Natural killer cell (primary cell): ENCODE measurements around the gene PGPEP1. TPM values are rescaled to one million over a fixed set of nuclear protein-coding genes. Genes with fewer than 3 reads are reported as not detected.

Experiments used
- ATAC-seq, 3 donors: fragments of 150-1000 bp in 2 of 3; fragments of 200-7000 bp in 1 of 3; cut with Tn5 transposase; 1 replicate in 1 of 3; 2 replicates in 2 of 3; pipeline ENCODE4 v1.10.0; 2021; ENCODE audit warnings: mild to moderate bottlenecking in 2 of 3, moderate library complexity in 2 of 3
- DNase-seq, 2 donors: peaks; one replicate each; pipeline versions ENCODE4 v3.0.0 to v3.0.0-alpha.2; 2013 to 2021; ENCODE audit warnings: mixed read lengths in 1 of 2
- H3K27ac ChIP-seq: one replicate; pipeline ENCODE4 v1.5.1; 2013; ENCODE audit warnings: mild to moderate bottlenecking, low read length
- H3K27me3 ChIP-seq: one replicate; pipeline ENCODE4 v1.6.1; 2013; ENCODE audit warnings: low read length; ENCODE audit not compliant: control insufficient read depth, insufficient read depth
- H3K36me3 ChIP-seq: one replicate; pipeline ENCODE4 v1.6.1; 2013; ENCODE audit warnings: low read length; ENCODE audit not compliant: control insufficient read depth, insufficient read depth
- H3K4me1 ChIP-seq: one replicate; pipeline ENCODE4 v1.6.1; 2013; ENCODE audit warnings: low read length; ENCODE audit not compliant: control insufficient read depth, insufficient read depth
- H3K4me3 ChIP-seq: one replicate; pipeline ENCODE4 v1.5.1; 2013; ENCODE audit warnings: low read length
- H3K9me3 ChIP-seq: one replicate; pipeline ENCODE4 v1.6.1; 2013; ENCODE audit warnings: low read length; ENCODE audit not compliant: control insufficient read depth, insufficient read depth
- H3K27ac Mint-ChIP-seq, 2 donors: one replicate each; pipeline ENCODE4 v1.8.0; 2022; ENCODE audit warnings: mild to moderate bottlenecking in 2 of 2, mixed read lengths in 2 of 2, moderate library complexity in 1 of 2
- H3K27me3 Mint-ChIP-seq, 2 donors: one replicate each; pipeline ENCODE4 v1.8.0; 2022; ENCODE audit warnings: low read depth in 2 of 2, mixed read lengths in 2 of 2
- H3K36me3 Mint-ChIP-seq: one replicate; pipeline ENCODE4 v1.8.0; 2022; ENCODE audit warnings: mixed read lengths
- H3K4me1 Mint-ChIP-seq, 2 donors: one replicate each; pipeline ENCODE4 v1.8.0; 2022; ENCODE audit warnings: mixed read lengths in 2 of 2
- H3K4me3 Mint-ChIP-seq: one replicate; pipeline ENCODE4 v1.8.0; 2022; ENCODE audit warnings: mild to moderate bottlenecking, moderate library complexity, mixed read lengths
- H3K9me3 Mint-ChIP-seq, 2 donors: one replicate each; pipeline ENCODE4 v1.8.0; 2022; ENCODE audit warnings: mixed read lengths in 2 of 2
- WGBS: methylation state at CpG from one replicate; pipeline ENCODE4 v1.1.7; 2013; ENCODE audit warnings: missing lambda C conversion rate; ENCODE audit not compliant: insufficient coverage; 5-methylcytosine and 5-hydroxymethylcytosine counted together
- intact Hi-C: fragments of 100-400 bp; cut with micrococcal nuclease; formaldehyde crosslinking; loops from one replicate; pipeline ENCODE4 v1.14.2; 2022
- total RNA-seq, 4 donors: library from RNA; stranded (reverse); fragments of 120-200 nt in 1 of 4; gene quantifications; one replicate each; pipeline versions ENCODE4 v1.2.3 to v1.2.4, GENCODE V29; 2013 to 2022
- TF ChIP-seq, protein P1 (sequence below): fragments of 200-600 bp; IDR thresholded peaks from one replicate; pipeline ENCODE4 v1.8.0; 2022; ENCODE audit warnings: antibody characterized with exemption

The PGPEP1 gene
- total RNA-seq, 3 donors from 2014 or later (not counting 1 experiment from before 2014, with no cell fraction given): 69.1 to 73.3 (median 71.0) TPM

DNA sequence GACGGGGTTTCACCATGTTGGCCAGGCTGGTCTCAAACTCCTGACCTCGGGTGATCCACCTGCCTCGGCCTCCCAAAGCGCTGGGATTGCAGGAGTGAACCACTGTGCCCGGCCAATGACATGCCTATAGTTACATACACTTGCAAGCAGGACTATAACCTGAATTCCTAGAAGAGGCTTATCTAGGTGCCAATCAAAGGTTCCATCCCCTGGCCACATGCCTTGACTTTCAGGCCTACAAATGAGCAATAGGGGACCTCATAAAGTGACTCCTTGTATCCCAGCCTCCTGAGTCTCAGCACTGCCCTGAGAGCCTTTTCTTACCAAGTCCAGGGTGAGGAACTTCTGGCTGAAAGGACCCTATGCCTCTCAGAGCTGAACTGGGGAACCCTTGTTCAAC, 13.6 kb upstream of the PGPEP1 start:
- no peak overlapping the region for H3K27ac Mint-ChIP-seq
- no peaks in the 10 kb centered on the region for H3K27me3 Mint-ChIP-seq
- DNase-seq: no peak
- H3K27ac ChIP-seq: no peak overlapping the region
- no peak for ATAC-seq
- H3K36me3 Mint-ChIP-seq: no peaks in the 10 kb centered on the region
- H3K27me3 ChIP-seq: no peaks in the 10 kb centered on the region
- H3K4me1 ChIP-seq: peaks cover 33% of the 10 kb centered on the region
- no peaks in the 10 kb centered on the region for H3K9me3 ChIP-seq
- intact Hi-C loops: no loop called here
- WGBS: 91% methylated on average over 4 of the region's 5 CpGs
- H3K4me3 Mint-ChIP-seq: no peak overlapping the region
- no peaks in the 10 kb centered on the region for H3K36me3 ChIP-seq
- no peak overlapping the region for H3K4me3 ChIP-seq
- TF ChIP-seq, protein P1, sequence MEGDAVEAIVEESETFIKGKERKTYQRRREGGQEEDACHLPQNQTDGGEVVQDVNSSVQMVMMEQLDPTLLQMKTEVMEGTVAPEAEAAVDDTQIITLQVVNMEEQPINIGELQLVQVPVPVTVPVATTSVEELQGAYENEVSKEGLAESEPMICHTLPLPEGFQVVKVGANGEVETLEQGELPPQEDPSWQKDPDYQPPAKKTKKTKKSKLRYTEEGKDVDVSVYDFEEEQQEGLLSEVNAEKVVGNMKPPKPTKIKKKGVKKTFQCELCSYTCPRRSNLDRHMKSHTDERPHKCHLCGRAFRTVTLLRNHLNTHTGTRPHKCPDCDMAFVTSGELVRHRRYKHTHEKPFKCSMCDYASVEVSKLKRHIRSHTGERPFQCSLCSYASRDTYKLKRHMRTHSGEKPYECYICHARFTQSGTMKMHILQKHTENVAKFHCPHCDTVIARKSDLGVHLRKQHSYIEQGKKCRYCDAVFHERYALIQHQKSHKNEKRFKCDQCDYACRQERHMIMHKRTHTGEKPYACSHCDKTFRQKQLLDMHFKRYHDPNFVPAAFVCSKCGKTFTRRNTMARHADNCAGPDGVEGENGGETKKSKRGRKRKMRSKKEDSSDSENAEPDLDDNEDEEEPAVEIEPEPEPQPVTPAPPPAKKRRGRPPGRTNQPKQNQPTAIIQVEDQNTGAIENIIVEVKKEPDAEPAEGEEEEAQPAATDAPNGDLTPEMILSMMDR: no peak
- no peaks in the 10 kb centered on the region for H3K9me3 Mint-ChIP-seq
- peaks cover 31% of the 10 kb centered on the region in 2 donors for H3K4me1 Mint-ChIP-seq

GRCh38 chr19:18328340-18329034, 11.9 kb upstream of the PGPEP1 start:
- Histone ChIP-seq H3K9me3 (no peaks in the 10 kb centered on the region), H3K4me1 (peaks cover 20% of the 10 kb centered on the region), H3K27me3 (no peaks in the 10 kb centered on the region), H3K27ac (no peak overlapping the region), H3K36me3 (no peaks in the 10 kb centered on the region), H3K4me3 (no peak overlapping the region)
- peaks cover 15% of the 10 kb centered on the region in 2 donors for H3K4me1 Mint-ChIP-seq
- peak overlapping the region; percentile 38 to 52 for H3K27ac Mint-ChIP-seq
- H3K27me3 Mint-ChIP-seq: no peaks in the 10 kb centered on the region
- DNase-seq: peak; percentile 78 to 94
- WGBS: 1% methylated on average over 9 of the region's 9 CpGs
- TF ChIP-seq, protein P1: peak; percentile 90
- intact Hi-C loops: loop anchor here (1.0 kb wide), 3 partner anchors 49 to 136 kb away; no protein-coding TSS in a partner anchor
- peak; percentile 98 to 99 (median 98) for ATAC-seq
- no peaks in the 10 kb centered on the region for H3K9me3 Mint-ChIP-seq
- no peaks in the 10 kb centered on the region for H3K36me3 Mint-ChIP-seq
- peak overlapping the region; percentile 45 for H3K4me3 Mint-ChIP-seq

DNA sequence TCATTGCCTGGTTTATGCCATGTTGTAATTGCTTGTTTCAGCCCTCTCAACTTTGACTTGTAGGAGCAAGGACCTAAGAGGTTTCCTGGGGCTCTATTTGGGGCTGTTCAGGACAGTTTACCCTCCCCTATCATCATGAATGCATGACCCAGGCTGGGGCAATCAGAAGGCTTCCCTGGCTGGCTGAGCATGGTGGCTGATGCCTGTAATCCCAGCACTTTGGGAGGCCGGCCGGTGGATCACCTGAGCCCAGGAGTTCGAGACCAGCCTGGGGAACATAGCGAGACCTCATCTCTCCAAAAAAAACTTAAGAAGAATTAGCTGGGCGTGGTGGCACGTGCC, 11.4 kb upstream of the PGPEP1 start:
- H3K27ac Mint-ChIP-seq: peak overlapping the region in 1 of 2 donors; percentile 52
- H3K4me3 ChIP-seq: no peak overlapping the region
- H3K27me3 ChIP-seq: no peaks in the 10 kb centered on the region
- no peaks in the 10 kb centered on the region for H3K27me3 Mint-ChIP-seq
- WGBS: 94% methylated on average over 6 of the region's 6 CpGs
- H3K27ac ChIP-seq: no peak overlapping the region
- H3K36me3 ChIP-seq: no peaks in the 10 kb centered on the region
- peaks cover 15% of the 10 kb centered on the region for H3K4me1 ChIP-seq
- DNase-seq: no peak
- no peaks in the 10 kb centered on the region for H3K9me3 ChIP-seq
- H3K4me1 Mint-ChIP-seq: peaks cover 10% of the 10 kb centered on the region in 2 donors
- H3K9me3 Mint-ChIP-seq: no peaks in the 10 kb centered on the region
- no peak overlapping the region for H3K4me3 Mint-ChIP-seq
- TF ChIP-seq, protein P1: no peak
- no peaks in the 10 kb centered on the region for H3K36me3 Mint-ChIP-seq
- ATAC-seq: no peak
- intact Hi-C loops: no loop called here

- H3K27ac Mint-ChIP-seq: no peak overlapping the region
- H3K36me3 ChIP-seq: no peaks in the 10 kb centered on the region
- ATAC-seq (no peak), DNase-seq (no peak)
- no peak overlapping the region for H3K4me3 Mint-ChIP-seq
- peaks cover 10% of the 10 kb centered on the region in 2 donors for H3K4me1 Mint-ChIP-seq
- H3K27me3 ChIP-seq: no peaks in the 10 kb centered on the region
- peaks cover 12% of the 10 kb centered on the region for H3K4me1 ChIP-seq
- no peaks in the 10 kb centered on the region for H3K27me3 Mint-ChIP-seq
- intact Hi-C loops: no loop called here
- TF ChIP-seq, protein P1: no peak
- H3K36me3 Mint-ChIP-seq: no peaks in the 10 kb centered on the region
- 88% methylated on average over 9 of the region's 9 CpGs for WGBS
- no peaks in the 10 kb centered on the region for H3K9me3 ChIP-seq
- H3K4me3 ChIP-seq: no peak overlapping the region
- H3K9me3 Mint-ChIP-seq: no peaks in the 10 kb centered on the region
- no peak overlapping the region for H3K27ac ChIP-seq
Measured at GRCh38 chr19:18330868-18331267, 9.5 kb upstream of the PGPEP1 start.
